ENCODE measurements around the gene IRAK1.

DNA sequence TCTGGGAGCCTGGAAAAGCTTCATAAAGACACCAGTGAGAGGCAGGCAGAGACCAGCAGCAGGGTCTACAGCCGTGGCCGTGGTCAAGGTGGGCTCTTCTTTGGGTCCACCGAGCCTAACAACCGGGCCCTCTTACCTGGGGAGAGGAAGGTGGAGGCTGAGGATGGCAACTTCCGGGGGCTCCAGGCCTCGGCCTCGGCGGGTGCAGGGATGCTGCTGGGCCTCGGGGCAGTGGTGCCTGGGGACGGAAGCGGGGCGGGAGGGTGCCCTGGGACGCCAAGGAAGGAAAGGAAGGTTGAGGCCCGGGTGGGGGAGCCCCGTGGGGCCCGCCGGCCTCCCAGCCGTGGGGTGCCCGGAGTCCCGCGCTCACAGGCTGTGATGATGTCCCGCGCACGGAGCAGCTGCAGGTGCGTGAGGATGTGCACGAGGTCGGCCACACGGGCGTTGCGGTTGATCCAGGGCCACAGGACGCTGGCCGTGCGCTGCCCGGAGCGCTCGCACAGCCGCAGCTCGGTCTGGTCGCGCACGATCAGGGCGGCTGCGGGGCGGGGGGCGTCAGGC is 561 bp downstream of the IRAK1 start:
- no peak for TF ChIP-seq ZNF629 (tag by site-specific recombination; IDR thresholded peaks at IDR 0.05)
- TF ChIP-seq OSR2 (tag by site-specific recombination; IDR thresholded peaks at IDR 0.05) = no peak
- TF ChIP-seq ZNF138 (tag by site-specific recombination; IDR thresholded peaks at IDR 0.05; ENCODE audit: borderline replicate concordance) = no peak
- TF ChIP-seq ZFP41 (tag by site-specific recombination; IDR thresholded peaks at IDR 0.05; ENCODE audit: borderline replicate concordance) = no peak
- no peak for TF ChIP-seq ZNF112 (tag by site-specific recombination; IDR thresholded peaks at IDR 0.05)
- TF ChIP-seq, protein P1, sequence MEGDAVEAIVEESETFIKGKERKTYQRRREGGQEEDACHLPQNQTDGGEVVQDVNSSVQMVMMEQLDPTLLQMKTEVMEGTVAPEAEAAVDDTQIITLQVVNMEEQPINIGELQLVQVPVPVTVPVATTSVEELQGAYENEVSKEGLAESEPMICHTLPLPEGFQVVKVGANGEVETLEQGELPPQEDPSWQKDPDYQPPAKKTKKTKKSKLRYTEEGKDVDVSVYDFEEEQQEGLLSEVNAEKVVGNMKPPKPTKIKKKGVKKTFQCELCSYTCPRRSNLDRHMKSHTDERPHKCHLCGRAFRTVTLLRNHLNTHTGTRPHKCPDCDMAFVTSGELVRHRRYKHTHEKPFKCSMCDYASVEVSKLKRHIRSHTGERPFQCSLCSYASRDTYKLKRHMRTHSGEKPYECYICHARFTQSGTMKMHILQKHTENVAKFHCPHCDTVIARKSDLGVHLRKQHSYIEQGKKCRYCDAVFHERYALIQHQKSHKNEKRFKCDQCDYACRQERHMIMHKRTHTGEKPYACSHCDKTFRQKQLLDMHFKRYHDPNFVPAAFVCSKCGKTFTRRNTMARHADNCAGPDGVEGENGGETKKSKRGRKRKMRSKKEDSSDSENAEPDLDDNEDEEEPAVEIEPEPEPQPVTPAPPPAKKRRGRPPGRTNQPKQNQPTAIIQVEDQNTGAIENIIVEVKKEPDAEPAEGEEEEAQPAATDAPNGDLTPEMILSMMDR (tag by site-specific recombination; IDR thresholded peaks at IDR 0.05) = no peak
- TF ChIP-seq ZNF311 (tag by site-specific recombination; IDR thresholded peaks at IDR 0.05; ENCODE audit: borderline replicate concordance) = no peak
- no peak for TF ChIP-seq TCF7L2 (IDR thresholded peaks at IDR 0.05; ENCODE audit: borderline replicate concordance, low read depth, low read length)
